ENCODE data around the gene WBP1. TPM values are rescaled to one million over a fixed set of nuclear protein-coding genes. Genes with fewer than 3 reads are reported as not detected.
A peak's percentile ranks its signal among the peaks of the same experiment; 100 is the strongest.

WBP1 gene
- total RNA-seq, 1 donor from 2014 or later = 27.1 TPM

DNA sequence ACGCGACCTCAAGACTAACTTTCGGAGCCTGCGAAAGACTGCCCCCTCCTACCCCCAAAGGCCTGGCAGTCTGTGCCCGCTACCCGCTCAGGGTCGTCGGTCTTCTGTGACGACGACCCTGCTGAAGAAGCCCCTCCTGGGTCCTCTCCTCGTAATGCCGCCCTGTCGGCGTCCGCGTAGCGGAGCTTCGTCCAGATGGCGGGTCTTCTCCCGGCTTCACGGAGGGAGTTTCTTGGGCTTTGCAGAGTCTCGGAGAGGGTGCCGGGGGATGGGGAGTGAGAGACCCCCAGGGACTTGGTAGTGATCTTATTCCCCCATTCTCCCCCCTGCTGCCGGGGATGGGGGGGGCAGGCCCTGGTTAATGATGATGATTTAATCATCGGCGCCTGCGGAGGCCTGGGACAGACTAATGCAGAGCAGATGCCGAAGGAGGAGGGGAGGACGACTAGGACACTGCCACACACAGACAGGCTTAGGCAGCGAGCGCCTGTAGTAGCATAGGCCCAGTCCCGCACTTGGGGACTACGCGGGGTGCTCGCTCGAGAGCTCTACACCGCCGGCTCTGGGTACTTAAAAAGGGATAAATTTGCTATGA is 49.8 kb downstream of the WBP1 start:
- Histone ChIP-seq H3K36me3 (ENCODE audit: control insufficient read depth in 3 of 3, insufficient read depth in 3 of 3, low read length in 3 of 3) (peaks cover 16 to 19% (median 18%) of the 10 kb centered on the region in 3 donors), H3K27ac (ENCODE audit: low read depth, low read length) (peak overlapping the region; percentile 98), H3K9me3 (ENCODE audit: control insufficient read depth in 3 of 3, low read length in 3 of 3) (no peaks in the 10 kb centered on the region), H3K4me1 (ENCODE audit: control insufficient read depth in 3 of 3, insufficient read depth in 3 of 3, low read length in 3 of 3) (peaks cover 24 to 29% (median 26%) of the 10 kb centered on the region in 3 donors), H3K27me3 (ENCODE audit: control insufficient read depth in 3 of 3, insufficient read depth in 3 of 3, low read length in 3 of 3) (peaks cover 35 to 53% (median 39%) of the 10 kb centered on the region in 3 donors), H3K9ac (ENCODE audit: low read depth in 1 of 3, low read length in 3 of 3) (peak overlapping the region; percentile 88 to 99 (median 98)), H3K4me3 (ENCODE audit: low read length in 3 of 3) (peak overlapping the region; percentile 97 to 100 (median 99))

- Histone ChIP-seq H3K27me3 (ENCODE audit: control insufficient read depth in 3 of 3, insufficient read depth in 3 of 3, low read length in 3 of 3) (peaks cover 52 to 61% (median 53%) of the 10 kb centered on the region in 3 donors), H3K9ac (ENCODE audit: low read depth in 1 of 3, low read length in 3 of 3) (no peak overlapping the region)
These were observed 52.0 kb downstream of the WBP1 start for GRCh38 chr2:74510272-74510671.

More at GRCh38 chr2:74510272-74510671, 52.0 kb downstream of the WBP1 start:
- H3K36me3 ChIP-seq (ENCODE audit: control insufficient read depth in 3 of 3, insufficient read depth in 3 of 3, low read length in 3 of 3) = peaks cover 8 to 13% (median 11%) of the 10 kb centered on the region in 3 donors
- no peak overlapping the region for H3K4me3 ChIP-seq (ENCODE audit: low read length in 3 of 3)
- no peak overlapping the region for H3K27ac ChIP-seq (ENCODE audit: low read depth, low read length)
- no peaks in the 10 kb centered on the region for H3K9me3 ChIP-seq (ENCODE audit: control insufficient read depth in 3 of 3, low read length in 3 of 3)
- H3K4me1 ChIP-seq (ENCODE audit: control insufficient read depth in 3 of 3, insufficient read depth in 3 of 3, low read length in 3 of 3) = peaks cover 17 to 24% (median 20%) of the 10 kb centered on the region in 3 donors

Other genes with a start within 250 kb of the WBP1 start
- 2.6 TPM for gene SLC4A5, start 115.0 kb upstream of the WBP1 start, total RNA-seq
- 73.6 TPM for gene DCTN1, start 78.1 kb upstream of the WBP1 start, total RNA-seq
- 0.52 TPM for gene C2orf81, start 36.8 kb upstream of the WBP1 start, total RNA-seq
- gene WDR54, start 36.7 kb upstream of the WBP1 start, total RNA-seq = 5.7 TPM
- gene RTKN, start 16.5 kb upstream of the WBP1 start, total RNA-seq = 26.6 TPM
- gene INO80B, start 3.4 kb upstream of the WBP1 start, total RNA-seq = 12.5 TPM
- 35.0 TPM for gene MOGS, start 6.9 kb downstream of the WBP1 start, total RNA-seq
- gene MRPL53, start 14.2 kb downstream of the WBP1 start, total RNA-seq = 25.1 TPM
- gene CCDC142, start 24.6 kb downstream of the WBP1 start, total RNA-seq = 30.3 TPM
- gene TTC31, start 24.6 kb downstream of the WBP1 start, total RNA-seq = 4.2 TPM
- gene LBX2, start 41.2 kb downstream of the WBP1 start, total RNA-seq = not detected
- gene PCGF1, start 49.3 kb downstream of the WBP1 start, total RNA-seq = 6.8 TPM
- gene TLX2, start 56.0 kb downstream of the WBP1 start, total RNA-seq = not detected
- gene DQX1, start 67.8 kb downstream of the WBP1 start, total RNA-seq = not detected
- 57.4 TPM for gene AUP1, start 71.3 kb downstream of the WBP1 start, total RNA-seq
- 42.3 TPM for gene HTRA2, start 71.5 kb downstream of the WBP1 start, total RNA-seq
- gene LOXL3, start 95.5 kb downstream of the WBP1 start, total RNA-seq = 8.4 TPM
- 12.0 TPM for gene DOK1, start 96.3 kb downstream of the WBP1 start, total RNA-seq
- gene M1AP, start 189.9 kb downstream of the WBP1 start, total RNA-seq = not detected
- 1.6 TPM for gene SEMA4F, start 195.8 kb downstream of the WBP1 start, total RNA-seq

Measured in skeletal muscle tissue (tissue), 4 donors.